H1 (cell line): ENCODE measurements around the gene CLEC10A. TPM values are rescaled to one million over a fixed set of nuclear protein-coding genes. Genes with fewer than 3 reads are reported as not detected.

Source experiments
- CTCF ChIA-PET: fragments of 300-600 bp; sonication (Branson Sonifier 250); formaldehyde crosslinking; loops from one replicate; lab custom pipeline; 2021; ENCODE audit not compliant: partially characterized antibody; lab: Charles Lee
- POLR2A ChIA-PET: fragments of 300-600 bp; sonication (Branson Sonifier 250); formaldehyde crosslinking; loops from one replicate; lab custom pipeline; 2021; ENCODE audit warnings: inconsistent platforms; ENCODE audit not compliant: partially characterized antibody; lab: Charles Lee
- DNase-seq, 2 experiments: peaks; one replicate each; pipeline versions ENCODE4 v3.0.0 to v3.0.0-alpha.2; 2010 to 2022; ENCODE audit warnings: low spot score in 2 of 2, low read depth in 1 of 2, mixed read lengths in 1 of 2
- FAIRE-seq: peaks from 2 replicates; lab custom pipeline; 2011; peaks lifted over from hg19 to GRCh38; lab: Jason Lieb, UNC
- H2AFZ ChIP-seq: 2 replicates; pipeline ENCODE4 v1.8.1; 2012; ENCODE audit warnings: low read length, inconsistent platforms
- H2AK5ac ChIP-seq: 2 replicates; pipeline ENCODE4 v1.6.1; 2013; ENCODE audit warnings: low read depth, low read length
- H2BK120ac ChIP-seq: replicated peaks from 2 replicates; pipeline ENCODE3; 2013; ENCODE audit warnings: low read depth, low read length, inconsistent platforms
- H2BK12ac ChIP-seq: 2 replicates; pipeline ENCODE4 v1.6.1; 2013; ENCODE audit warnings: low read depth, low read length
- H2BK15ac ChIP-seq: 2 replicates; pipeline ENCODE4 v1.6.1; 2013; ENCODE audit warnings: low read length
- H2BK20ac ChIP-seq: 2 replicates; pipeline ENCODE4 v1.6.1; 2013; ENCODE audit warnings: low read length
- H2BK5ac ChIP-seq: 2 replicates; pipeline ENCODE4 v1.6.1; 2013; ENCODE audit warnings: low read depth, low read length
- H3K14ac ChIP-seq: 2 replicates; pipeline ENCODE4 v1.6.1; 2013; ENCODE audit warnings: inconsistent platforms; ENCODE audit not compliant: insufficient read length
- H3K18ac ChIP-seq: 2 replicates; pipeline ENCODE4 v1.6.1; 2013; ENCODE audit warnings: low read length; ENCODE audit errors: extremely low read depth
- H3K23ac ChIP-seq: 2 replicates; pipeline ENCODE4 v1.6.1; 2013; ENCODE audit warnings: inconsistent platforms; ENCODE audit not compliant: insufficient read length
- H3K23me2 ChIP-seq: 2 replicates; pipeline ENCODE4 v1.6.1; 2013; ENCODE audit warnings: low read depth, low read length
- H3K27ac ChIP-seq: 2 replicates; pipeline ENCODE4 v1.6.1; 2011; ENCODE audit warnings: low read depth, low read length, inconsistent platforms
- H3K27me3 ChIP-seq, 4 experiments: replicated peaks in 1 of 4; 1 replicate in 1 of 4; 2 replicates in 3 of 4; pipeline versions ENCODE4 v1.6.1 to v1.8.1; 2011 to 2013; ENCODE audit warnings: low read length in 3 of 4, mild to moderate bottlenecking in 3 of 4, inconsistent platforms in 2 of 4, mixed read lengths in 2 of 4, moderate library complexity in 1 of 4; ENCODE audit not compliant: control insufficient read depth in 3 of 4, insufficient read depth in 3 of 4; ENCODE audit errors: extremely low read depth in 1 of 4
- H3K36me3 ChIP-seq, 4 experiments: 2 replicates each; pipeline versions ENCODE4 v1.6.1 to v1.8.1; 2011 to 2013; ENCODE audit warnings: mild to moderate bottlenecking in 4 of 4, low read length in 3 of 4, moderate library complexity in 2 of 4, control low read depth in 1 of 4, inconsistent platforms in 1 of 4; ENCODE audit not compliant: insufficient read depth in 4 of 4, control insufficient read depth in 2 of 4
- H3K4ac ChIP-seq: replicated peaks from 2 replicates; pipeline ENCODE3; 2013; ENCODE audit warnings: low read length, low read depth, mixed read lengths, inconsistent platforms; ENCODE audit not compliant: insufficient read length
- H3K4me1 ChIP-seq, 4 experiments: replicated peaks in 1 of 4; 1 replicate in 1 of 4; 2 replicates in 3 of 4; pipeline versions ENCODE4 v1.6.1 to v1.8.1; 2011 to 2013; ENCODE audit warnings: low read length in 3 of 4, inconsistent platforms in 2 of 4, mixed read lengths in 1 of 4; ENCODE audit not compliant: insufficient read depth in 4 of 4, control insufficient read depth in 3 of 4
- H3K4me2 ChIP-seq, 2 experiments: 2 replicates each; pipeline versions ENCODE4 v1.6.1 to v1.8.1; 2011 to 2013; ENCODE audit warnings: low read depth in 2 of 2, low read length in 2 of 2, control low read depth in 1 of 2, inconsistent platforms in 1 of 2, mild to moderate bottlenecking in 1 of 2; ENCODE audit not compliant: insufficient read depth in 1 of 2
- H3K4me3 ChIP-seq, 4 experiments: fragments of 200-600, 300-600 bp in 1 of 4; sonication (generic), shearing (Covaris generic), sonication (Bioruptor Twin) in 1 of 4; 2 replicates each; pipeline versions ENCODE4 v1.5.1 to v1.8.1; 2011 to 2016; ENCODE audit warnings: low read length in 4 of 4, low read depth in 3 of 4, control low read depth in 2 of 4, inconsistent platforms in 2 of 4, mild to moderate bottlenecking in 2 of 4, mixed read lengths in 1 of 4, moderate library complexity in 1 of 4; ENCODE audit not compliant: insufficient read depth in 2 of 4; ENCODE audit errors: extremely low read depth in 1 of 4
- H3K56ac ChIP-seq: replicated peaks from 2 replicates; pipeline ENCODE3; 2013; ENCODE audit warnings: low read depth, mild to moderate bottlenecking, mixed read lengths, low read length, inconsistent platforms; ENCODE audit not compliant: insufficient read length
- H3K79me1 ChIP-seq: 2 replicates; pipeline ENCODE4 v1.6.1; 2013; ENCODE audit warnings: low read depth, low read length, control low read depth
- H3K79me2 ChIP-seq, 2 experiments: 2 replicates each; pipeline versions ENCODE4 v1.6.1 to v1.8.1; 2012 to 2013; ENCODE audit warnings: low read length in 2 of 2, mild to moderate bottlenecking in 2 of 2, inconsistent platforms in 1 of 2; ENCODE audit not compliant: insufficient read depth in 2 of 2, control insufficient read depth in 1 of 2
- H3K9ac ChIP-seq, 4 experiments: replicated peaks in 1 of 4; 1 replicate in 1 of 4; 2 replicates in 3 of 4; pipeline versions ENCODE4 v1.6.1 to v1.8.1; 2011 to 2013; ENCODE audit warnings: low read depth in 3 of 4, low read length in 3 of 4, control low read depth in 2 of 4, mild to moderate bottlenecking in 2 of 4, moderate library complexity in 2 of 4, inconsistent platforms in 1 of 4; ENCODE audit errors: extremely low read depth in 1 of 4
- H3K9me3 ChIP-seq, 2 experiments: 2 replicates each; pipeline versions ENCODE4 v1.6.1 to v1.8.1; 2012 to 2013; ENCODE audit warnings: mild to moderate bottlenecking in 2 of 2, moderate library complexity in 2 of 2, control low read depth in 1 of 2, inconsistent platforms in 1 of 2, low read depth in 1 of 2, low read length in 1 of 2, mixed read lengths in 1 of 2; ENCODE audit not compliant: insufficient read depth in 2 of 2
- H4K20me1 ChIP-seq, 2 experiments: replicated peaks in 1 of 2; 2 replicates each; pipeline versions ENCODE3 to v1.8.1; 2011 to 2013; ENCODE audit warnings: inconsistent platforms in 2 of 2, low read length in 2 of 2, mild to moderate bottlenecking in 1 of 2; ENCODE audit not compliant: insufficient read depth in 2 of 2, control insufficient read depth in 1 of 2
- H4K5ac ChIP-seq: 2 replicates; pipeline ENCODE4 v1.6.1; 2013; ENCODE audit warnings: low read length, low read depth, mixed read lengths, inconsistent platforms; ENCODE audit not compliant: insufficient read length
- H4K8ac ChIP-seq: 2 replicates; pipeline ENCODE4 v1.8.0; 2013; ENCODE audit warnings: mild to moderate bottlenecking, moderate library complexity, low read length, inconsistent platforms; ENCODE audit not compliant: insufficient read depth; ENCODE audit errors: extremely low read depth
- H4K91ac ChIP-seq: replicated peaks from 2 replicates; pipeline ENCODE3; 2013; ENCODE audit warnings: low read length, mixed read lengths, inconsistent platforms; ENCODE audit not compliant: insufficient read length
- TBP ChIP-seq: IDR thresholded peaks from 2 replicates; pipeline ENCODE4 v1.6.1; 2011; ENCODE audit warnings: low read depth, low read length, improper control_type of control experiment
- WGBS, 2 experiments: shearing (Covaris generic) in 1 of 2; methylation state at CpG; one replicate each; pipeline versions ENCODE4 v1.1.6 to v1.1.7; 2013 to 2015; ENCODE audit warnings: low lambda C conversion rate in 2 of 2, mixed read lengths in 2 of 2, inconsistent platforms in 1 of 2, low coverage in 1 of 2, missing lambda C conversion rate in 1 of 2; ENCODE audit not compliant: insufficient replicate concordance in 2 of 2, insufficient coverage in 1 of 2, insufficient read length in 1 of 2; ENCODE audit errors: extremely low coverage in 1 of 2, missing lambda C conversion rate in 1 of 2; 5-methylcytosine and 5-hydroxymethylcytosine counted together
- polyA plus RNA-seq, 7 experiments: library from polyadenylated mRNA; depleted of rRNA in 3 of 7; stranded (reverse) in 5 of 7; unstranded in 2 of 7; fragments of >200 nt in 5 of 7; fragments of 200-250 nt in 2 of 7; gene quantifications; 1 replicate in 5 of 7; 2 replicates in 1 of 7; 4 replicates in 1 of 7; pipeline versions ENCODE4 v1.2.1 to v1.2.3, GENCODE V29; 2011 to 2013; ENCODE audit warnings: missing spikeins in 2 of 7, mixed read lengths in 2 of 7
- total RNA-seq: library from RNA; stranded (reverse); fragmentation: NEBNext Ultra II Directional; extraction: Animal tissue kit (Norgen Biotek cat#: 25700); gene quantifications from 2 replicates; pipeline ENCODE4 v1.2.1, GENCODE V29; 2021

Gene CLEC10A
- total and polyA plus RNA-seq, 2 of the 8 experiments (the other 6 are each of a cell fraction or from before 2014, with no cell fraction given), result not detected

- H2BK20ac ChIP-seq, result no peak overlapping the region
- no peak overlapping the region for H2BK120ac ChIP-seq
- H3K9ac ChIP-seq, result no peak overlapping the region
- no peak for DNase-seq
- H2BK12ac ChIP-seq, result no peak overlapping the region
- H3K27ac ChIP-seq, result no peak overlapping the region
- no peaks in the 10 kb centered on the region for H3K23me2 ChIP-seq
- H3K36me3 ChIP-seq, result no peaks in the 10 kb centered on the region
- WGBS, 2 experiments, result 75% methylated on average over 1 of the region's 1 CpG; no CpG with 5 or more reads in 1 of the 2 experiments
- no peaks in the 10 kb centered on the region for H3K4me1 ChIP-seq
- H3K4ac ChIP-seq, result no peak overlapping the region
- no peak overlapping the region for H4K91ac ChIP-seq
- H3K56ac ChIP-seq, result no peak overlapping the region
- no peak overlapping the region for H3K14ac ChIP-seq
- no peaks in the 10 kb centered on the region for H3K79me2 ChIP-seq
- TF ChIP-seq TBP, result no peak
- H3K9me3 ChIP-seq, result peaks cover 16 to 21% of the 10 kb centered on the region in 2 experiments
- no peak overlapping the region for H3K4me3 ChIP-seq
- H3K27me3 ChIP-seq, result no peaks in the 10 kb centered on the region
- POLR2A ChIA-PET, result no interaction called here
- CTCF ChIA-PET, result interaction anchor here (1.4 to 1.6 kb wide), 2 partner anchors 15 to 70 kb away, joined by 4 to 6 read pairs; no protein-coding TSS in a partner anchor
- H4K5ac ChIP-seq, result no peak overlapping the region
- H3K18ac ChIP-seq, result no peak overlapping the region
- H2BK15ac ChIP-seq, result no peak overlapping the region
- H4K8ac ChIP-seq, result no peak overlapping the region
- H2AFZ ChIP-seq, result no peak overlapping the region
- H3K4me2 ChIP-seq, result no peak overlapping the region
- H2AK5ac ChIP-seq, result no peak overlapping the region
- H4K20me1 ChIP-seq, result no peaks in the 10 kb centered on the region
- H3K79me1 ChIP-seq, result no peaks in the 10 kb centered on the region
- no peak overlapping the region for H3K23ac ChIP-seq
- H2BK5ac ChIP-seq, result no peak overlapping the region
- no peak for FAIRE-seq
Measured at GRCh38 chr17:7067198-7067597, 12.9 kb downstream of the CLEC10A start.
